Caco-2 (cell line): Measurements from ENCODE around the gene SYN1. TPM values are rescaled to one million over a fixed set of nuclear protein-coding genes. Genes with fewer than 3 reads are reported as not detected.
A peak's percentile ranks its signal among the peaks of the same experiment; 100 is the strongest.

Source experiments
- BruUV-seq: library from RNA; stranded (reverse); fragments of 400-500 nt; replicated peaks from 2 replicates; lab custom pipeline; 2021; lab: Mats Ljungman, UMichigan
- CTCF ChIA-PET: fragments of 300-600 bp; sonication (Branson Sonifier 250); formaldehyde crosslinking; loops from one replicate; lab custom pipeline; 2022; ENCODE audit warnings: antibody characterized with exemption; lab: Charles Lee
- POLR2A ChIA-PET: fragments of 300-600 bp; sonication (Branson Sonifier 250); formaldehyde crosslinking; loops from one replicate; lab custom pipeline; 2022; ENCODE audit warnings: antibody characterized with exemption; lab: Charles Lee
- DNase-seq, 2 experiments: peaks; one replicate each; pipeline versions ENCODE4 v3.0.0 to v3.0.0-alpha.2; 2020 to 2022
- H3K27me3 ChIP-seq: replicated peaks from 2 replicates; pipeline ENCODE4 v1.6.0; 2011; ENCODE audit warnings: low read length; ENCODE audit not compliant: control insufficient read depth, insufficient read depth
- H3K36me3 ChIP-seq: 2 replicates; pipeline ENCODE4 v1.5.1; 2011; ENCODE audit warnings: low read length; ENCODE audit not compliant: control insufficient read depth, insufficient read depth
- H3K4me1 ChIP-seq: fragments of 250-450 bp; sonication (Bioruptor Pico); 2 replicates; pipeline ENCODE4 v1.5.1; 2020; ENCODE audit warnings: mild to moderate bottlenecking
- H3K4me3 ChIP-seq: 2 replicates; pipeline ENCODE4 v1.5.1; 2011; ENCODE audit warnings: low read depth, mild to moderate bottlenecking, control low read depth, low read length
- H3K9me3 ChIP-seq: fragments of 250-450 bp; sonication (Bioruptor Pico); 2 replicates; pipeline ENCODE4 v1.5.1; 2020; ENCODE audit warnings: mild to moderate bottlenecking, moderate library complexity
- H3K27ac Mint-ChIP-seq: one replicate; pipeline ENCODE4 v1.8.0; 2022; ENCODE audit warnings: mixed read lengths; ENCODE audit not compliant: unreplicated experiment
- H3K27me3 Mint-ChIP-seq: one replicate; pipeline ENCODE4 v1.8.0; 2022; ENCODE audit warnings: mixed read lengths; ENCODE audit not compliant: insufficient read depth, unreplicated experiment
- H3K36me3 Mint-ChIP-seq: one replicate; pipeline ENCODE4 v1.8.0; 2022; ENCODE audit warnings: mild to moderate bottlenecking, mixed read lengths; ENCODE audit not compliant: insufficient read depth, unreplicated experiment
- H3K4me1 Mint-ChIP-seq: one replicate; pipeline ENCODE4 v1.8.0; 2022; ENCODE audit warnings: low read depth, mixed read lengths; ENCODE audit not compliant: unreplicated experiment
- H3K4me3 Mint-ChIP-seq: one replicate; pipeline ENCODE4 v1.8.0; 2022; ENCODE audit warnings: mild to moderate bottlenecking, moderate library complexity, mixed read lengths; ENCODE audit not compliant: unreplicated experiment
- H3K9me3 Mint-ChIP-seq: one replicate; pipeline ENCODE4 v1.8.0; 2022; ENCODE audit warnings: mixed read lengths; ENCODE audit not compliant: unreplicated experiment
- CTCF ChIP-seq, 2 experiments: fragments of 200-600 bp in 1 of 2; IDR thresholded peaks; 1 replicate in 1 of 2; 2 replicates in 1 of 2; pipeline versions ENCODE4 v1.5.1 to v1.8.0; 2011 to 2022; ENCODE audit warnings: antibody characterized with exemption in 1 of 2, control low read depth in 1 of 2, inconsistent platforms in 1 of 2, low read depth in 1 of 2, low read length in 1 of 2, mild to moderate bottlenecking in 1 of 2, moderate library complexity in 1 of 2; ENCODE audit not compliant: insufficient read depth in 1 of 2, severe bottlenecking in 1 of 2, unreplicated experiment in 1 of 2
- intact Hi-C: fragments of 100-400 bp; cut with micrococcal nuclease; formaldehyde crosslinking; loops from one replicate; pipeline ENCODE4 v1.10.0; 2022; ENCODE audit not compliant: unreplicated experiment
- total RNA-seq: library from RNA; stranded (reverse); gene quantifications from 2 replicates; pipeline ENCODE4 v1.2.3, GENCODE V29; 2022

Gene SYN1
- total RNA-seq, 1 experiment from 2014 or later = not detected

DNA sequence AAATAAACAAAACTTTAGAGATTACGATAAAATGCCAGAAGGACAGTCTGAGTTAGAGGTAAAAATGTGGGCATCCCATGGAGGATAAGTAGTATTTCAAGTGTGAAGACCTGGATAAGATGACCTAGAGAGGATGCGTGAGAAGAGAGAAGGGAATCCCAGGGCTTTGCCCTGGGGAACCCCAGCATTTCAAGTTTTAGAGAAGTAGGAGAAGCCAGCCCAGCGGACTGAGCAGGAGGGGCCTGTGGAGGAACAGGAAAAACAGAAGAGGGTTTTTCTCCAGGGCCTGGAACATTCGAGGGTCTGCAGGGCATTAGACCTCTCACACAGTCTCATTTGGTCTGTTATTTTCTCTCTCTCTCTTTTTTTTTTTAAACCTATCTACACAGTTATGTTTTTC lies 13.0 kb upstream of the SYN1 start:
- POLR2A ChIA-PET = no interaction called here
- no TSS peak for BruUV-seq

DNA sequence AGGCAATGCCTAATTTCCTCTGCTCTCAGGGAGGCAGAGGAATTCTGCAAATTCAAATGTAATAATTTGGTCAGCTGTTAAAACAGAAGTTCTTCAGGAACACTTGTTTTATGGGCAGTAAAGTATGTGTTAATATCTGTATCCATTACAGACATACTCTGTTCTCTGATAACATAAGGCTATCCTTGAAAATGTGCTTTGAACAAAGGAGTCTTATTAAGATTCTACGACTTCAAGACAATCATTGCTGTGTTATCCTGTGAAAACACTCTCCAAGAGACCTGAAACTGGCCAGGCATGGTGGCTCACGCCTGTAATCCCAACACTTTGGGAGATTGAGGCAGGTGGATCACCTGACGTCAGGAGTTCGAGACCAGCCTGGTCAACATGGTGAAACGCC lies 12.0 kb upstream of the SYN1 start:
- Mint-ChIP-seq H3K36me3 (peaks cover 4% of the 10 kb centered on the region), H3K9me3 (no peaks in the 10 kb centered on the region), H3K4me1 (no peaks in the 10 kb centered on the region), H3K4me3 (no peak overlapping the region), H3K27ac (no peak overlapping the region), H3K27me3 (no peaks in the 10 kb centered on the region)
- ChIA-PET CTCF (interaction anchor here (1.0 kb wide), 1 partner anchor 123 kb away, joined by 10 read pairs; no protein-coding TSS in a partner anchor), POLR2A (no interaction called here)
- Histone ChIP-seq H3K27me3 (no peaks in the 10 kb centered on the region), H3K4me1 (no peaks in the 10 kb centered on the region), H3K4me3 (no peak overlapping the region), H3K9me3 (no peaks in the 10 kb centered on the region), H3K36me3 (no peaks in the 10 kb centered on the region)
- no peak for DNase-seq
- intact Hi-C loops = no loop called here
- TF ChIP-seq CTCF (IDR thresholded peaks at IDR 0.05; ENCODE audit: insufficient read depth in 1 of 2, low read depth in 1 of 2, low read length in 1 of 2, severe bottlenecking in 1 of 2, unreplicated experiment in 1 of 2) = no peak
- no TSS peak for BruUV-seq

More for the DNA sequence above, 13.0 kb upstream of the SYN1 start:
- no peak for DNase-seq
- H3K4me3 Mint-ChIP-seq = no peak overlapping the region
- CTCF ChIA-PET = no interaction called here
- H3K4me1 ChIP-seq = no peaks in the 10 kb centered on the region
- no peak overlapping the region for H3K27ac Mint-ChIP-seq
- H3K36me3 ChIP-seq = no peaks in the 10 kb centered on the region; the same call in 1 of the 2 replicates
- H3K27me3 Mint-ChIP-seq = no peaks in the 10 kb centered on the region
- intact Hi-C loops = no loop called here
- peaks cover 12% of the 10 kb centered on the region for H3K36me3 Mint-ChIP-seq
- no peak overlapping the region for H3K4me3 ChIP-seq
- no peaks in the 10 kb centered on the region for H3K27me3 ChIP-seq
- no peaks in the 10 kb centered on the region for H3K4me1 Mint-ChIP-seq
- no peak for TF ChIP-seq CTCF (IDR thresholded peaks at IDR 0.05; ENCODE audit: insufficient read depth in 1 of 2, low read depth in 1 of 2, low read length in 1 of 2, severe bottlenecking in 1 of 2, unreplicated experiment in 1 of 2)
- no peaks in the 10 kb centered on the region for H3K9me3 Mint-ChIP-seq
- H3K9me3 ChIP-seq = no peaks in the 10 kb centered on the region

DNA sequence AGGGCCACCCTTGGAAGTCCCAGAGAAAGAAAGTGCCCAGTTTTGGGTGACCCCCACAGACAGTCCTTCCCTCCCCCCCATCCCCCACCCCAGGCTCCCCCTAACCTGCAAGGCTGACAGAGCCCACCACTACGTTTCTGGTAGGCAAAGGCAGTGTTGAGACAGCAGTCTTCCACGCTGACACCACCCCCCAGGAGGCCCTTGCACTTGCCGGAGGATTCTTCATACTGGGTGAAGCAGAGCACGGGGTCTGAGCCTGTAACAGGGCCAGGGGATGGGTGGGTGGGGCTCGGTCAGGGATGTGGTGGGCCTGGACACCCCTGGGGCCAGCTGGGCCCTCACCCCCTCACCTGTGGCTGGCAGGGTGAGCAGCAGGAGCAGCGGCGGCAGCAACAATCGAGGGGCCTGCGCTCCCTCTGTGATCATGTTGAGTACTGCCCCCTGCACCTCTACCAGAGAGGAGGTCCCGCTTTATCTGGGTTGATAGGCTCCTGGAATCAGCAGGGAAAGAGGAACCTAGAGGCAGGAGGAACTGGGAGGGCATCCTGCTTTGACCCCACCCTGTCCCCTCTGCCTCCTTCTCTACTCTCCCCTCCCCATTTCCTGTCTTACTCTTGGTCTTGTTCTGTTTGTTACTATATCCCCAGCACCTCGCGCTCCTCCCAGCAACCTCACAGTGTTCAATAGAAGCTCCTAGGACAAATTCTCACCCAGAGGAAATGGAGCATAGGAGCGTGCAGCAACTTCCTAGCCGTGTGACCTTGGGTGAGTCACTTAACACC lies 10.0 kb upstream of the SYN1 start, which contains the start of gene CFP:
CFP (minus strand) TSS at position 512 of the 782 bp plus-strand sequence; CDS start at position 426, 86 bp downstream.
- DNase-seq = no peak
- Mint-ChIP-seq H3K4me3 (no peak within 1 kb of the TSS), H3K4me1 (no peaks in the 10 kb centered on the region), H3K36me3 (peaks cover 9% of the 10 kb centered on the region), H3K27me3 (no peaks in the 10 kb centered on the region), H3K9me3 (no peaks in the 10 kb centered on the region), H3K27ac (peak within 1 kb of the TSS; percentile 57)
- ChIA-PET POLR2A (no interaction called here), CTCF (interaction anchor here (0.5 kb wide), 1 partner anchor 910 kb away, joined by 8 read pairs; the partner anchor contains the start of gene TBC1D25)
- no peak for TF ChIP-seq CTCF (IDR thresholded peaks at IDR 0.05; ENCODE audit: insufficient read depth in 1 of 2, low read depth in 1 of 2, low read length in 1 of 2, severe bottlenecking in 1 of 2, unreplicated experiment in 1 of 2)
- H3K4me3 ChIP-seq = no peak within 1 kb of the TSS
- no peaks in the 10 kb centered on the region for H3K9me3 ChIP-seq
- H3K36me3 ChIP-seq = no peaks in the 10 kb centered on the region
- intact Hi-C loops = loop anchor here (1.0 kb wide), 2 partner anchors 68 to 88 kb away; partner anchors contain the start of gene ARAF
- no TSS peak for BruUV-seq
- no peaks in the 10 kb centered on the region for H3K4me1 ChIP-seq
- H3K27me3 ChIP-seq = no peaks in the 10 kb centered on the region
